ENCODE results near the gene RRAGD. TPM values are rescaled to one million over a fixed set of nuclear protein-coding genes. Genes with fewer than 3 reads are reported as not detected.
A peak's percentile ranks its signal among the peaks of the same experiment; 100 is the strongest.

Gene RRAGD
- polyA plus RNA-seq, 3 donors: 5.0 to 7.9 (median 7.4) TPM

GRCh38 chr6:89321131-89321970, 90.7 kb downstream of the RRAGD start:
- peak overlapping the region; percentile 74 for H3K4me2 ChIP-seq (replicated peaks; ENCODE audit: extremely low read depth, low read length, poor library complexity, severe bottlenecking)
- H3K27ac Mint-ChIP-seq: peak overlapping the region; percentile 80 to 93 (median 88)

GRCh38 chr6:89320012-89320559, 92.0 kb downstream of the RRAGD start:
- no peak for DNase-seq
- Histone ChIP-seq H3K4me2 (replicated peaks; ENCODE audit: extremely low read depth, low read length, poor library complexity, severe bottlenecking) (no peak overlapping the region), H3K79me2 (ENCODE audit: insufficient read depth, low read length) (peaks cover 4% of the 10 kb centered on the region), H2AFZ (ENCODE audit: insufficient read depth, low read depth, low read length, poor library complexity, severe bottlenecking) (no peak overlapping the region), H3K27me3 (ENCODE audit: control insufficient read depth in 2 of 2, insufficient read depth in 2 of 2, low read length in 2 of 2) (no peaks in the 10 kb centered on the region), H3K27ac (ENCODE audit: low read depth in 1 of 2, low read length in 2 of 2) (no peak overlapping the region), H3K9me3 (replicated peaks in 1 of 2; ENCODE audit: control insufficient read depth in 1 of 2, insufficient read depth in 1 of 2, low read length in 2 of 2) (no peaks in the 10 kb centered on the region), H3K4me1 (ENCODE audit: control insufficient read depth in 1 of 2, insufficient read depth in 2 of 2, low read length in 2 of 2) (peaks cover 38 to 42% of the 10 kb centered on the region in 2 donors), H4K20me1 (ENCODE audit: insufficient read depth, low read length) (peaks cover 25% of the 10 kb centered on the region), H3K36me3 (replicated peaks in 1 of 2; ENCODE audit: control insufficient read depth in 1 of 2, insufficient read depth in 2 of 2, low read length in 2 of 2) (peaks cover 0 to 5% of the 10 kb centered on the region in 2 donors), H3K4me3 (replicated peaks in 1 of 3; ENCODE audit: low read depth in 2 of 3, low read length in 3 of 3) (no peak overlapping the region), H3K9ac (ENCODE audit: insufficient read depth, low read length, poor library complexity, severe bottlenecking) (no peak overlapping the region)
- intact Hi-C loops (cut with micrococcal nuclease): no loop called here
- Mint-ChIP-seq H3K9me3 (peaks cover 0 to 1% (median 0%) of the 10 kb centered on the region in 7 donors), H3K36me3 (peaks cover 33 to 37% of the 10 kb centered on the region in 2 donors), H3K27me3 (ENCODE audit: low read depth in 3 of 3) (no peaks in the 10 kb centered on the region), H3K4me3 (no peak overlapping the region), H3K4me1 (peaks cover 51% of the 10 kb centered on the region), H3K27ac (no peak overlapping the region)
- 95% methylated on average over 4 of the region's 6 CpGs for WGBS (ENCODE audit: insufficient coverage)
- TF ChIP-seq, protein P1, sequence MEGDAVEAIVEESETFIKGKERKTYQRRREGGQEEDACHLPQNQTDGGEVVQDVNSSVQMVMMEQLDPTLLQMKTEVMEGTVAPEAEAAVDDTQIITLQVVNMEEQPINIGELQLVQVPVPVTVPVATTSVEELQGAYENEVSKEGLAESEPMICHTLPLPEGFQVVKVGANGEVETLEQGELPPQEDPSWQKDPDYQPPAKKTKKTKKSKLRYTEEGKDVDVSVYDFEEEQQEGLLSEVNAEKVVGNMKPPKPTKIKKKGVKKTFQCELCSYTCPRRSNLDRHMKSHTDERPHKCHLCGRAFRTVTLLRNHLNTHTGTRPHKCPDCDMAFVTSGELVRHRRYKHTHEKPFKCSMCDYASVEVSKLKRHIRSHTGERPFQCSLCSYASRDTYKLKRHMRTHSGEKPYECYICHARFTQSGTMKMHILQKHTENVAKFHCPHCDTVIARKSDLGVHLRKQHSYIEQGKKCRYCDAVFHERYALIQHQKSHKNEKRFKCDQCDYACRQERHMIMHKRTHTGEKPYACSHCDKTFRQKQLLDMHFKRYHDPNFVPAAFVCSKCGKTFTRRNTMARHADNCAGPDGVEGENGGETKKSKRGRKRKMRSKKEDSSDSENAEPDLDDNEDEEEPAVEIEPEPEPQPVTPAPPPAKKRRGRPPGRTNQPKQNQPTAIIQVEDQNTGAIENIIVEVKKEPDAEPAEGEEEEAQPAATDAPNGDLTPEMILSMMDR (IDR thresholded peaks at IDR 0.05): no peak

More at GRCh38 chr6:89321131-89321970, 90.7 kb downstream of the RRAGD start:
- peak; percentile 81 to 95 (median 86) for DNase-seq
- TF ChIP-seq, protein P1 (IDR thresholded peaks at IDR 0.05): no peak
- H3K4me1 ChIP-seq (ENCODE audit: control insufficient read depth in 1 of 2, insufficient read depth in 2 of 2, low read length in 2 of 2): peaks cover 38 to 42% of the 10 kb centered on the region in 2 donors
- 0% methylated on average over 4 of the region's 9 CpGs for WGBS (ENCODE audit: insufficient coverage)
- H3K4me3 ChIP-seq (replicated peaks in 1 of 3; ENCODE audit: low read depth in 2 of 3, low read length in 3 of 3): peak overlapping the region in 2 of 3 experiments; percentile 49 to 67
- H3K36me3 Mint-ChIP-seq: peaks cover 29 to 34% of the 10 kb centered on the region in 2 donors
- intact Hi-C loops (cut with micrococcal nuclease): no loop called here
- H3K79me2 ChIP-seq (ENCODE audit: insufficient read depth, low read length): peaks cover 5% of the 10 kb centered on the region
- H4K20me1 ChIP-seq (ENCODE audit: insufficient read depth, low read length): peaks cover 28% of the 10 kb centered on the region
- peaks cover 6 to 8% of the 10 kb centered on the region in 2 donors for H3K36me3 ChIP-seq (replicated peaks in 1 of 2; ENCODE audit: control insufficient read depth in 1 of 2, insufficient read depth in 2 of 2, low read length in 2 of 2)
- H3K27me3 ChIP-seq (ENCODE audit: control insufficient read depth in 2 of 2, insufficient read depth in 2 of 2, low read length in 2 of 2): no peaks in the 10 kb centered on the region
- peaks cover 0 to 1% (median 0%) of the 10 kb centered on the region in 7 donors for H3K9me3 Mint-ChIP-seq
- peak overlapping the region in 1 of 2 donors; percentile 68 for H3K27ac ChIP-seq (ENCODE audit: low read depth in 1 of 2, low read length in 2 of 2)
- no peaks in the 10 kb centered on the region for H3K27me3 Mint-ChIP-seq (ENCODE audit: low read depth in 3 of 3)
- H2AFZ ChIP-seq (ENCODE audit: insufficient read depth, low read depth, low read length, poor library complexity, severe bottlenecking): no peak overlapping the region
- no peak overlapping the region for H3K9ac ChIP-seq (ENCODE audit: insufficient read depth, low read length, poor library complexity, severe bottlenecking)
- H3K4me3 Mint-ChIP-seq: peak overlapping the region; percentile 73 to 87
- H3K4me1 Mint-ChIP-seq: peaks cover 51% of the 10 kb centered on the region
- H3K9me3 ChIP-seq (replicated peaks in 1 of 2; ENCODE audit: control insufficient read depth in 1 of 2, insufficient read depth in 1 of 2, low read length in 2 of 2): no peaks in the 10 kb centered on the region

All from CD14-positive monocyte (primary cell).